Neutrophil (primary cell): ENCODE results near the gene PITPNB.

Source experiments
- H3K27ac ChIP-seq: fragments of 200-600 bp; sonication (generic); 2 replicates; pipeline ENCODE4 v1.5.1; 2016; ENCODE audit warnings: mild to moderate bottlenecking, moderate library complexity
- H3K27me3 ChIP-seq: fragments of 200-600 bp; sonication (generic); 2 replicates; pipeline ENCODE4 v1.6.0; 2016; ENCODE audit warnings: mild to moderate bottlenecking
- H3K36me3 ChIP-seq: fragments of 200-600 bp; sonication (generic); 2 replicates; pipeline ENCODE4 v1.5.1; 2017
- H3K4me1 ChIP-seq, 2 experiments: fragments of 200-600 bp in 1 of 2; sonication (generic) in 1 of 2; 1 replicate in 1 of 2; 2 replicates in 1 of 2; pipeline versions ENCODE4 v1.5.1 to v1.6.1; 2013 to 2016; ENCODE audit warnings: low read depth in 1 of 2, low read length in 1 of 2, mild to moderate bottlenecking in 1 of 2, moderate library complexity in 1 of 2; ENCODE audit not compliant: control insufficient read depth in 1 of 2, insufficient read depth in 1 of 2
- H3K4me3 ChIP-seq, 2 experiments: fragments of 200-600 bp in 1 of 2; sonication (generic) in 1 of 2; 1 replicate in 1 of 2; 2 replicates in 1 of 2; pipeline ENCODE4 v1.5.1; 2013 to 2016; ENCODE audit warnings: low read depth in 1 of 2, low read length in 1 of 2, mild to moderate bottlenecking in 1 of 2, moderate library complexity in 1 of 2
- H3K9me3 ChIP-seq: fragments of 200-600 bp; sonication (generic); 2 replicates; pipeline ENCODE4 v1.5.1; 2016
- TF ChIP-seq, protein P1 (sequence below): fragments of 200-600 bp; sonication (generic); IDR thresholded peaks from 2 replicates; pipeline ENCODE4 v1.5.1; 2016; ENCODE audit warnings: antibody characterized with exemption

Gene PITPNB

DNA sequence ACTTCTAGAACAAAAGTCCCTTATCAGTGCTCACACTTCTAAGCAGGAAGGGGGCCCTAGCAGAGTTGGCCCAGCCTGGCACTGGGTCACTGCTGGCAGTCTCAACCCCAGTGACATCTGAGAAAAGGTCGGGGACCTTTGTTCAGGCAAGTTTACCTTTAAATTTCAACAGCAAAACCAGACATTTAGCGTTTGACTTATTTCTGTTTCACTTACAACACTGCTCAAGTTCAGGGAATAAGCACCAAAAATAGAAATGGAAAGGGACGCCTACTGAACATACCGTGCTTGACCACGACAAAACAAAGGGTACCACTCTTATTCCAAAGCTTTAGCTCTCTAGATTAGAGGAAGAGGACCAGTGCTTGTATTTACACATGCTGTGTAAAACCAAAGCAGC lies 26.2 kb downstream of the PITPNB start:
- no peaks in the 10 kb centered on the region for H3K9me3 ChIP-seq
- no peak overlapping the region for H3K4me3 ChIP-seq
- no peak overlapping the region for H3K27ac ChIP-seq
- peaks cover 96% of the 10 kb centered on the region for H3K36me3 ChIP-seq
- H3K4me1 ChIP-seq: no peaks in the 10 kb centered on the region
- TF ChIP-seq, protein P1, sequence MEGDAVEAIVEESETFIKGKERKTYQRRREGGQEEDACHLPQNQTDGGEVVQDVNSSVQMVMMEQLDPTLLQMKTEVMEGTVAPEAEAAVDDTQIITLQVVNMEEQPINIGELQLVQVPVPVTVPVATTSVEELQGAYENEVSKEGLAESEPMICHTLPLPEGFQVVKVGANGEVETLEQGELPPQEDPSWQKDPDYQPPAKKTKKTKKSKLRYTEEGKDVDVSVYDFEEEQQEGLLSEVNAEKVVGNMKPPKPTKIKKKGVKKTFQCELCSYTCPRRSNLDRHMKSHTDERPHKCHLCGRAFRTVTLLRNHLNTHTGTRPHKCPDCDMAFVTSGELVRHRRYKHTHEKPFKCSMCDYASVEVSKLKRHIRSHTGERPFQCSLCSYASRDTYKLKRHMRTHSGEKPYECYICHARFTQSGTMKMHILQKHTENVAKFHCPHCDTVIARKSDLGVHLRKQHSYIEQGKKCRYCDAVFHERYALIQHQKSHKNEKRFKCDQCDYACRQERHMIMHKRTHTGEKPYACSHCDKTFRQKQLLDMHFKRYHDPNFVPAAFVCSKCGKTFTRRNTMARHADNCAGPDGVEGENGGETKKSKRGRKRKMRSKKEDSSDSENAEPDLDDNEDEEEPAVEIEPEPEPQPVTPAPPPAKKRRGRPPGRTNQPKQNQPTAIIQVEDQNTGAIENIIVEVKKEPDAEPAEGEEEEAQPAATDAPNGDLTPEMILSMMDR: no peak
- no peaks in the 10 kb centered on the region for H3K27me3 ChIP-seq

DNA sequence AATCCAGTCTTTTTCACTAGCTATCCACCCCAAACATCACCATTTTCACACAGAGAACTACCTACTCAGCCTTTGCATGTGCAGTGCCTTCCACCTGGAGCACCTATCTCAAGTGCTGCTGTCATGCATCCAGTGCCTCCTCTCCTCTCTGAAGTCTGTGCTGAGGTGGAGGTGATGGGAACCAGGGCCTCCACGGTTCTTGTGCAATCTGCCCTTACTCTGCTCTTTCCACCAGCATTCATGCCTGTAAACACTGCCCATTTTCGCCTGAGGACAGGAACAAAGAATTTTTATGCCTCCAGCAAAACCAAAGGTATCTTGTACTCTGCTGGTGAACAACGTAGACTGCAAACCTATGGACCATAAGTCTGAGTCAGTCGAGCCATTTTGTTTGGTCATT lies 27.0 kb downstream of the PITPNB start:
- Histone ChIP-seq H3K27me3 (no peaks in the 10 kb centered on the region), H3K4me3 (no peak overlapping the region), H3K27ac (no peak overlapping the region), H3K9me3 (no peaks in the 10 kb centered on the region), H3K4me1 (no peaks in the 10 kb centered on the region), H3K36me3 (peaks cover 96% of the 10 kb centered on the region)
- TF ChIP-seq, protein P1: no peak

DNA sequence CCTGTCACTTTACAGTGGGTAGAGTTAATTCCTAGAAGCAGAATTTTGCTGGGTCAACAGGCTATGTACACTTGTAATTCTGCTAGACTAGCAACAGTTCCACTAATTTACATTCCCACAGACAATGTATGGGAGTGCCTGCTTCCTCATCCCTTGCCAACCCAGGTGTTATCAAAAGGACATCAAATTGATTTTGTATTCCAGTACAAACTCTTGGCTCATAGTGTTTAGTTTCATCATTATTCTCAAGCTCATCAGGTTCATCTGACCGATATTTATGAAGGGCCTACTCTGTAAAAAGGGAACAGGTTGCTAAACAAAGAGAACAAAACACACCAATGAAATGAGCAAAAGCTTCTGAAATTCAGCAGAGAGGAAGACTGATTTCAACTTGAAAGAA lies 30.7 kb downstream of the PITPNB start:
- H3K27me3 ChIP-seq: no peaks in the 10 kb centered on the region
- no peak overlapping the region for H3K27ac ChIP-seq
- no peaks in the 10 kb centered on the region for H3K4me1 ChIP-seq
- H3K9me3 ChIP-seq: no peaks in the 10 kb centered on the region
- H3K36me3 ChIP-seq: peaks cover 79% of the 10 kb centered on the region
- TF ChIP-seq, protein P1: no peak
- no peak overlapping the region for H3K4me3 ChIP-seq

DNA sequence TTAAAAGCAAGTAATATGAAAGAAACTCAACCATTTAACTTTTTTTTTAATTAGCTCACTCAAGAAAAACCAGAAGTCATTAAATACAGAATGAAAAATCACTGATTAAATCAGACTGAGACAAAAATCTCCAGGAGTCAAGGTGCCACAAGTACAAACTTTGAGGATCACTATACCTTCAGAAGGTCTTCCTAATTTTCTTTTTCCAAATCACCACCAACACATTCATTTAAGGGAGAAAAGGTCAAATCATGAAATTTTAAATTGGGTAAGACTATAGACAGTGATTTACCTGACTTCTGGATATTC lies 32.3 kb downstream of the PITPNB start:
- no peak overlapping the region for H3K27ac ChIP-seq
- H3K9me3 ChIP-seq: no peaks in the 10 kb centered on the region
- no peaks in the 10 kb centered on the region for H3K4me1 ChIP-seq
- peaks cover 64% of the 10 kb centered on the region for H3K36me3 ChIP-seq
- no peaks in the 10 kb centered on the region for H3K27me3 ChIP-seq
- H3K4me3 ChIP-seq: no peak overlapping the region
- TF ChIP-seq, protein P1: no peak

DNA sequence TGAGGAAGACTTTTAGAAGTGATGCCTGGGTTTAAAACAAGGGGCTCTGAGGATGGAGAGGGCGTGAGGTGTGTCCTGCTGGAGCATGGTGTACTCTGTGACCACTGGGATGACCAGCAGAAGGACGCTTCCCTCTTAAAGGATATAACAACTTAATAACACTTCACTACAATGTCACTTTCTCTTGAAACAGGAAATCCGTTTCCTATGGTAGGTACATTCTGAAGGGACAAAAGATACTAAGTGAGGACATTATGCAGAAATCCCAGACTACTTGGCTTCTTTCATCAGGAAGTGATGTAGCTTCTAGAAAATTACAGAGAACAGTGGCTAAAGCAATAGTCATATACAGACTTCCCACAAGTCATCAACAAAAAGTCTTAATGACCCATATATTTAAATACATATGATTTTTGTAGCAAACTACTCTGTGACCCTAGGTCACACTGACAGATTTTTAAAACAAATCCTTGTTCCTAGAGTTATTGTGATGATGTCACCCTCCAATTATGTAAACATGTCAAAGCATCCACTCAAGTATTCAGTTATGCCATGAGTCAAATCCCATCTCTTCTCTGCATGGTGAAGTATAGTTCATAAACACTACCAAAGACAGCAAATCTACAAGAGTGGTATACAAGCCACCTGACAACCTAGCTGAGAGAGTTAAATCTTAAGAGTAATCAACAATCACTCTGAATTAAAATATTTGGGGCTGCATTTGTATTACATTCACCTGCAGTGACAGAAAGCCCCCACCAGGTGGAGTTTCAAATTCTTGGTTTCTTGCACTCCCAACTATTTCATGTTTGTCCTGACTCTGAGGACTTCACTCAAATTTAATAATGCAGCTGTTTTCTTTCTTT lies 32.8 kb downstream of the PITPNB start:
- Histone ChIP-seq H3K4me3 (no peak overlapping the region), H3K27me3 (no peaks in the 10 kb centered on the region), H3K27ac (no peak overlapping the region), H3K4me1 (no peaks in the 10 kb centered on the region), H3K36me3 (peaks cover 58% of the 10 kb centered on the region), H3K9me3 (no peaks in the 10 kb centered on the region)
- TF ChIP-seq, protein P1: peak; percentile 75
